LNCaP clone FGC (cell line): ENCODE results near the gene HES3.

Source experiments
- DNase-seq: peaks from one replicate; pipeline ENCODE4 v3.0.0-alpha.2; 2011; ENCODE audit warnings: low read depth
- H3K4me3 ChIP-seq: 2 replicates; pipeline ENCODE4 v1.5.1; 2011; ENCODE audit warnings: mild to moderate bottlenecking, low read depth, low read length, control low read depth
- CTCF ChIP-seq: IDR thresholded peaks from 2 replicates; pipeline ENCODE4 v1.5.1; 2012; ENCODE audit warnings: mild to moderate bottlenecking; ENCODE audit not compliant: control insufficient read depth, insufficient read depth; ENCODE audit errors: extremely low read depth

HES3 gene

GRCh38 chr1:6267686-6268322, 23.8 kb downstream of the HES3 start:
- no peak for TF ChIP-seq CTCF
- H3K4me3 ChIP-seq: no peak overlapping the region
- no peak for DNase-seq

- no peak for DNase-seq
- no peak for TF ChIP-seq CTCF
- no peak overlapping the region for H3K4me3 ChIP-seq
Measured at GRCh38 chr1:6268415-6268814, 24.4 kb downstream of the HES3 start.

- TF ChIP-seq CTCF: no peak
- DNase-seq: no peak
- no peak overlapping the region for H3K4me3 ChIP-seq
Measured at GRCh38 chr1:6269296-6269695, 25.3 kb downstream of the HES3 start.

GRCh38 chr1:6269720-6270400, 25.9 kb downstream of the HES3 start:
- no peak for DNase-seq
- TF ChIP-seq CTCF: no peak
- no peak overlapping the region for H3K4me3 ChIP-seq

- no peak for TF ChIP-seq CTCF
- no peak overlapping the region for H3K4me3 ChIP-seq
- peak; percentile 21 for DNase-seq
Measured at GRCh38 chr1:6270401-6270800, 26.4 kb downstream of the HES3 start.

- no peak for TF ChIP-seq CTCF
- DNase-seq: no peak
- H3K4me3 ChIP-seq: no peak overlapping the region
Measured at GRCh38 chr1:6271006-6271405, 27.0 kb downstream of the HES3 start.

- no peak for TF ChIP-seq CTCF
- no peak for DNase-seq
- H3K4me3 ChIP-seq: no peak overlapping the region
Measured at GRCh38 chr1:6271554-6271953, 27.6 kb downstream of the HES3 start.
